Epithelial cell of proximal tubule (primary cell): ENCODE results near the gene STAT6. TPM values are rescaled to one million over a fixed set of nuclear protein-coding genes. Genes with fewer than 3 reads are reported as not detected.
A peak's percentile ranks its signal among the peaks of the same experiment; 100 is the strongest.

ENCODE experiments used
- DNase-seq: peaks from one replicate; pipeline ENCODE4 v3.0.0-alpha.2; 2011; ENCODE audit warnings: low read depth
- H3K4me3 ChIP-seq: 2 replicates; pipeline ENCODE4 v1.5.1; 2011; ENCODE audit warnings: low read depth, mild to moderate bottlenecking, low read length
- CTCF ChIP-seq: conservative IDR thresholded peaks from 2 replicates; pipeline ENCODE4 v1.5.1; 2012; ENCODE audit warnings: low read depth, mild to moderate bottlenecking, low read length
- total RNA-seq: library from RNA; depleted of rRNA; stranded (reverse); fragments of >200 nt; gene quantifications from 2 replicates; pipeline ENCODE4 v1.2.3, GENCODE V29; 2015

The STAT6 gene
- total RNA-seq, 1 donor from 2014 or later, result 71.4 TPM

GRCh38 chr12:57112492-57113294 lies 1.5 kb upstream of the STAT6 start:
- TF ChIP-seq CTCF, result peak; percentile 87
- no peak for DNase-seq
- H3K4me3 ChIP-seq, result peak overlapping the region; percentile 98

GRCh38 chr12:57110104-57111030 lies 795 bp downstream of the STAT6 start:
- TF ChIP-seq CTCF, result no peak
- peak overlapping the region; percentile 98 for H3K4me3 ChIP-seq
- no peak for DNase-seq

- H3K4me3 ChIP-seq, result peak overlapping the region; percentile 98
- no peak for DNase-seq
- TF ChIP-seq CTCF, result no peak
Observed at GRCh38 chr12:57109207-57110103, 1.7 kb downstream of the STAT6 start.

- H3K4me3 ChIP-seq, result no peak overlapping the region
- DNase-seq, result no peak
- TF ChIP-seq CTCF, result no peak
Observed at GRCh38 chr12:57107456-57108155, 3.6 kb downstream of the STAT6 start.

- no peak overlapping the region for H3K4me3 ChIP-seq
- DNase-seq, result no peak
- TF ChIP-seq CTCF, result no peak
Observed at GRCh38 chr12:57106021-57106708, 5.0 kb downstream of the STAT6 start.
